IMR-90 (cell line): ENCODE measurements around the gene CLPX. TPM values are rescaled to one million over a fixed set of nuclear protein-coding genes. Genes with fewer than 3 reads are reported as not detected.

Experiments used
- ATAC-seq: fragments of 200-7000 bp; cut with Tn5 transposase; 2 replicates; pipeline ENCODE4 v1.9.1; 2020; ENCODE audit warnings: low read depth, mild to moderate bottlenecking, moderate library complexity
- BruUV-seq: library from RNA; stranded (reverse); fragments of 400-500 nt; replicated peaks from 2 replicates; lab custom pipeline; 2021; lab: Mats Ljungman, UMichigan
- CTCF ChIA-PET: fragments of 300-600 bp; formaldehyde crosslinking; extraction: SDS; loops from one replicate; lab custom pipeline; 2021; ENCODE audit warnings: antibody characterized with exemption; lab: Yijun Ruan, JAX
- POLR2A ChIA-PET: fragments of 300-600 bp; sonication (Branson Sonifier 250); formaldehyde crosslinking; loops from one replicate; lab custom pipeline; 2022; ENCODE audit warnings: antibody characterized with exemption; ENCODE audit not compliant: unreplicated experiment; lab: Charles Lee
- DNase-seq: peaks from one replicate; pipeline ENCODE4 v3.0.0; 2013
- H2AFZ ChIP-seq: replicated peaks from 2 replicates; pipeline ENCODE3; 2013; ENCODE audit warnings: low read length, mild to moderate bottlenecking; ENCODE audit not compliant: poor library complexity
- H2AK5ac ChIP-seq: 2 replicates; pipeline ENCODE4 v1.6.1; 2013; ENCODE audit warnings: low read depth, low read length, inconsistent platforms
- H2AK9ac ChIP-seq: replicated peaks from 2 replicates; pipeline ENCODE3; 2013; ENCODE audit warnings: mild to moderate bottlenecking, low read depth, low read length, moderate library complexity; ENCODE audit not compliant: poor library complexity
- H2BK120ac ChIP-seq: 2 replicates; pipeline ENCODE4 v1.6.1; 2013; ENCODE audit warnings: low read depth, low read length, inconsistent platforms
- H2BK15ac ChIP-seq: 3 replicates; pipeline ENCODE4 v1.6.1; 2013; ENCODE audit warnings: low read depth, low read length, inconsistent platforms
- H2BK20ac ChIP-seq: 2 replicates; pipeline ENCODE4 v1.6.1; 2013; ENCODE audit warnings: low read depth, mild to moderate bottlenecking, inconsistent platforms, low read length, moderate library complexity
- H2BK5ac ChIP-seq: 2 replicates; pipeline ENCODE4 v1.6.1; 2013; ENCODE audit warnings: mild to moderate bottlenecking, low read depth, low read length, inconsistent platforms; ENCODE audit not compliant: poor library complexity, severe bottlenecking
- H3K14ac ChIP-seq: replicated peaks from 2 replicates; pipeline ENCODE4 v1.6.1; 2013; ENCODE audit warnings: low read depth, low read length, inconsistent platforms
- H3K18ac ChIP-seq: 2 replicates; pipeline ENCODE4 v1.6.1; 2013; ENCODE audit warnings: low read depth, low read length, control low read depth
- H3K23ac ChIP-seq: 2 replicates; pipeline ENCODE4 v1.6.1; 2013; ENCODE audit warnings: low read depth, low read length, inconsistent platforms
- H3K27ac ChIP-seq: 2 replicates; pipeline ENCODE4 v1.5.1; 2013; ENCODE audit warnings: mild to moderate bottlenecking, control low read depth, low read length; ENCODE audit not compliant: insufficient read depth
- H3K27me3 ChIP-seq: 2 replicates; pipeline ENCODE4 v1.6.1; 2013; ENCODE audit warnings: low read length; ENCODE audit not compliant: control insufficient read depth, insufficient read depth
- H3K36me3 ChIP-seq: 2 replicates; pipeline ENCODE4 v1.6.1; 2013; ENCODE audit warnings: low read length, mixed read lengths; ENCODE audit not compliant: control insufficient read depth, insufficient read depth
- H3K4ac ChIP-seq: 2 replicates; pipeline ENCODE4 v1.6.1; 2013; ENCODE audit warnings: low read depth, low read length, inconsistent platforms
- H3K4me1 ChIP-seq: 2 replicates; pipeline ENCODE4 v1.6.1; 2013; ENCODE audit warnings: low read length, mixed read lengths; ENCODE audit not compliant: control insufficient read depth, insufficient read depth
- H3K4me2 ChIP-seq: 2 replicates; pipeline ENCODE4 v1.6.1; 2013; ENCODE audit warnings: low read depth, mild to moderate bottlenecking, control low read depth, low read length, moderate library complexity
- H3K4me3 ChIP-seq: 2 replicates; pipeline ENCODE4 v1.5.1; 2013; ENCODE audit warnings: low read depth, mild to moderate bottlenecking, control low read depth, low read length, moderate library complexity; ENCODE audit not compliant: insufficient read depth
- H3K56ac ChIP-seq: 2 replicates; pipeline ENCODE4 v1.6.1; 2013; ENCODE audit warnings: low read length, inconsistent platforms; ENCODE audit not compliant: insufficient read depth; ENCODE audit errors: extremely low read depth
- H3K79me1 ChIP-seq, 2 experiments: 2 replicates each; pipeline ENCODE4 v1.6.1; 2013; ENCODE audit warnings: low read length in 2 of 2, inconsistent platforms in 1 of 2, low read depth in 1 of 2
- H3K9ac ChIP-seq: 2 replicates; pipeline ENCODE4 v1.6.1; 2013; ENCODE audit warnings: low read depth, low read length, control low read depth
- H3K9me1 ChIP-seq: 2 replicates; pipeline ENCODE4 v1.6.1; 2013; ENCODE audit warnings: low read length, inconsistent platforms; ENCODE audit not compliant: insufficient read depth
- H3K9me3 ChIP-seq: 2 replicates; pipeline ENCODE4 v1.6.1; 2013; ENCODE audit warnings: low read length; ENCODE audit not compliant: control insufficient read depth, insufficient read depth
- H4K20me1 ChIP-seq: 2 replicates; pipeline ENCODE4 v1.6.1; 2013; ENCODE audit warnings: low read length, inconsistent platforms; ENCODE audit not compliant: insufficient read depth
- H4K5ac ChIP-seq: 2 replicates; pipeline ENCODE4 v1.6.1; 2013; ENCODE audit warnings: mild to moderate bottlenecking, low read depth, low read length, control low read depth
- H4K8ac ChIP-seq, 2 experiments: 2 replicates each; pipeline ENCODE4 v1.6.1; 2013; ENCODE audit warnings: low read depth in 2 of 2, low read length in 2 of 2, control low read depth in 1 of 2, inconsistent platforms in 1 of 2
- H4K91ac ChIP-seq: 2 replicates; pipeline ENCODE4 v1.6.1; 2013; ENCODE audit warnings: low read depth, low read length, inconsistent platforms; ENCODE audit not compliant: insufficient read depth
- ELK1 ChIP-seq: fragments of 150-350 bp; IDR thresholded peaks from 2 replicates; pipeline ENCODE4 v1.6.1; 2016; ENCODE audit warnings: low read depth, mild to moderate bottlenecking, low read length, moderate library complexity, borderline replicate concordance
- FOS ChIP-seq: fragments of 150-350 bp; IDR thresholded peaks from 2 replicates; pipeline ENCODE4 v1.6.1; 2016; ENCODE audit warnings: low read depth, low read length
- MXI1 ChIP-seq: IDR thresholded peaks from 2 replicates; pipeline ENCODE4 v1.6.1; 2012; ENCODE audit warnings: low read depth, mild to moderate bottlenecking, low read length, moderate library complexity, borderline replicate concordance
- WGBS, 2 experiments: methylation state at CpG; one replicate each; pipeline versions ENCODE4 v1.1.5 to v1.1.7; 2013; ENCODE audit warnings: missing lambda C conversion rate in 2 of 2; ENCODE audit not compliant: insufficient read length in 1 of 2; ENCODE audit errors: extremely low coverage in 2 of 2; 5-methylcytosine and 5-hydroxymethylcytosine counted together
- dilution Hi-C: fragments of 300-500 bp; cut with HindIII; formaldehyde crosslinking; loops from one replicate; pipeline ENCODE4 v1.14.3; 2018; ENCODE audit warnings: low sequenced_read_pairs; ENCODE audit not compliant: unreplicated experiment
- in situ Hi-C: fragments of 300-500 bp; cut with MboI; formaldehyde crosslinking; loops from 3 replicates; pipeline ENCODE4 v1.14.3; 2019; ENCODE audit warnings: low sequenced_read_pairs, inconsistent platforms, mixed read lengths
- intact Hi-C: fragments of 100-400 bp; cut with micrococcal nuclease; formaldehyde crosslinking; loops from 2 replicates; pipeline ENCODE4 v1.10.0; 2022
- polyA plus RNA-seq, 3 experiments: library from polyadenylated mRNA; depleted of rRNA; stranded (reverse); fragments of >200 nt; gene quantifications; 2 replicates each; pipeline ENCODE4 v1.2.3, GENCODE V29; 2012; ENCODE audit warnings: low replicate concordance in 1 of 3
- total RNA-seq: library from RNA; depleted of rRNA; stranded (reverse); fragments of >200 nt; gene quantifications from 2 replicates; pipeline ENCODE4 v1.2.3, GENCODE V29; 2012

CLPX gene
- total and polyA plus RNA-seq, 2 of the 4 experiments (the other 2 are of a cell fraction): 25.8 to 26.9 TPM

- in situ Hi-C loops: no loop called here
- POLR2A ChIA-PET: no interaction called here
Observed at GRCh38 chr15:65207280-65207840, 22.2 kb upstream of the CLPX start.

More at GRCh38 chr15:65207280-65207840, 22.2 kb upstream of the CLPX start:
- no peak overlapping the region for H2AFZ ChIP-seq
- no peak overlapping the region for H3K4me3 ChIP-seq
- no peak overlapping the region for H2AK5ac ChIP-seq
- intact Hi-C loops (no loop called here), dilution Hi-C loops (no loop called here)
- H4K20me1 ChIP-seq: no peaks in the 10 kb centered on the region
- no peak overlapping the region for H2BK20ac ChIP-seq
- H3K36me3 ChIP-seq: no peaks in the 10 kb centered on the region
- H2BK5ac ChIP-seq: no peak overlapping the region
- no peaks in the 10 kb centered on the region for H3K79me1 ChIP-seq
- H4K91ac ChIP-seq: no peak overlapping the region
- peaks cover 37% of the 10 kb centered on the region for H3K27me3 ChIP-seq
- H3K27ac ChIP-seq: no peak overlapping the region
- no peak overlapping the region for H3K18ac ChIP-seq
- ATAC-seq (no peak), DNase-seq (no peak)
- no peak overlapping the region for H3K4ac ChIP-seq
- BruUV-seq: no TSS peak
- no peak overlapping the region for H3K14ac ChIP-seq
- H4K5ac ChIP-seq: no peak overlapping the region
- H3K23ac ChIP-seq: no peak overlapping the region
- 81% methylated on average over 2 of the region's 6 CpGs; no CpG with 5 or more reads in 1 of the 2 experiments for WGBS, 2 experiments
- H3K9ac ChIP-seq: no peak overlapping the region
- H3K4me2 ChIP-seq: no peak overlapping the region
- no peaks in the 10 kb centered on the region for H3K9me3 ChIP-seq
- H3K4me1 ChIP-seq: peaks cover 12% of the 10 kb centered on the region; the same call in 1 of the 2 replicates
- H4K8ac ChIP-seq: no peak overlapping the region
- no peak overlapping the region for H2AK9ac ChIP-seq
- peaks cover 3% of the 10 kb centered on the region; the same call in 1 of the 2 replicates for H3K9me1 ChIP-seq
- CTCF ChIA-PET: no interaction called here
- H3K56ac ChIP-seq: no peak overlapping the region
- TF ChIP-seq FOS (no peak), ELK1 (no peak), MXI1 (no peak)
- H2BK15ac ChIP-seq: no peak overlapping the region
- no peak overlapping the region for H2BK120ac ChIP-seq
